Mucosa of descending colon (tissue), 3 donors: ENCODE measurements around the gene IER5. TPM values are rescaled to one million over a fixed set of nuclear protein-coding genes. Genes with fewer than 3 reads are reported as not detected.

Source experiments
- ATAC-seq: fragments of 200-7000 bp; cut with Tn5 transposase; one replicate; pipeline ENCODE4 v1.9.1; 2020; ENCODE audit warnings: mild to moderate bottlenecking, moderate library complexity
- DNase-seq, 3 donors: peaks; one replicate each; pipeline ENCODE4 v3.0.0-alpha.2; 2020
- H3K36me3 ChIP-seq: fragments of 200-600 bp; one replicate; pipeline ENCODE4 v1.8.0; 2021; ENCODE audit warnings: low read depth, mild to moderate bottlenecking
- H3K4me1 ChIP-seq: fragments of 200-600 bp; one replicate; pipeline ENCODE4 v1.8.0; 2021; ENCODE audit warnings: low read depth, mild to moderate bottlenecking
- H3K4me3 ChIP-seq: fragments of 200-600 bp; one replicate; pipeline ENCODE4 v1.8.0; 2021; ENCODE audit warnings: mild to moderate bottlenecking
- H3K9me3 ChIP-seq: fragments of 200-600 bp; one replicate; pipeline ENCODE4 v1.8.0; 2021; ENCODE audit warnings: mild to moderate bottlenecking
- intact Hi-C, 2 donors: fragments of 100-400 bp; cut with DNase I in 1 of 2; cut with micrococcal nuclease in 1 of 2; formaldehyde crosslinking; loops; one replicate each; pipeline versions ENCODE4 v1.11.0 to v1.11.1; 2022; cut with DNase I, micrococcal nuclease
- total RNA-seq, 3 donors: library from RNA; stranded (reverse); fragmentation: NEBNext Ultra II Directional in 2 of 3; extraction: Animal tissue kit (Norgen Biotek cat#: 25700) in 2 of 3; gene quantifications; one replicate each; pipeline versions ENCODE4 v1.2.1 to v1.2.4, GENCODE V29; 2021 to 2023
- TF ChIP-seq, protein P1 (sequence below): fragments of 200-600 bp; IDR thresholded peaks from one replicate; pipeline ENCODE4 v1.8.0; 2022; ENCODE audit warnings: antibody characterized with exemption, mild to moderate bottlenecking
- donor health status: DM: no; HTN: no; CAD: no; lungs with moderate emphysema.
- donor health status: DM: no; HTN: no; CAD: no.
- donor health status: DM: no; HTN: yes; CAD: no.

Gene IER5
- total RNA-seq, 3 donors from 2014 or later = 15.4 to 16.7 (median 16.4) TPM

DNA sequence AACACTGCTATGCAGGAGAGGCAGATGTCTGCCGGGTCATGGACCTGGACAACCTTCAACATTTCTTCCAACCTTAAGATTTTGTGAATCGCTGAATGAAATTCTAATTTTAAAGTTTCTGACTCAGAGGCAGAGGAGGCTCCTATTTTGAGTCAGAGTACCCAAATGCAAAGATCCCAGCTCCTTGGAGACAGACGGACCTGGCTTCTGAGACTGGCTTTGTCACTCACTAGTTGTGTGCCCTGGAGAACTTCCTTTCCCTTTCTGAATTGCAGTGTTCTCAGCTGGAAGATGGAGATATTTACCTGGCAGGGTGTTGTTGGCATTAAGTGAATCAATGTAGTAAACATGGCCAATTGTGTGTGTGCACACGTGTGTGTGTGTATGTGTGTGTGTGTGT lies 51.9 kb downstream of the IER5 start:
- Histone ChIP-seq H3K4me1 (peaks cover 14% of the 10 kb centered on the region), H3K9me3 (no peaks in the 10 kb centered on the region), H3K4me3 (no peak overlapping the region), H3K36me3 (no peaks in the 10 kb centered on the region)
- intact Hi-C loops = loop anchor here (5.0 kb wide), 2 partner anchors 58 to 103 kb away; no protein-coding TSS in a partner anchor
- TF ChIP-seq, protein P1, sequence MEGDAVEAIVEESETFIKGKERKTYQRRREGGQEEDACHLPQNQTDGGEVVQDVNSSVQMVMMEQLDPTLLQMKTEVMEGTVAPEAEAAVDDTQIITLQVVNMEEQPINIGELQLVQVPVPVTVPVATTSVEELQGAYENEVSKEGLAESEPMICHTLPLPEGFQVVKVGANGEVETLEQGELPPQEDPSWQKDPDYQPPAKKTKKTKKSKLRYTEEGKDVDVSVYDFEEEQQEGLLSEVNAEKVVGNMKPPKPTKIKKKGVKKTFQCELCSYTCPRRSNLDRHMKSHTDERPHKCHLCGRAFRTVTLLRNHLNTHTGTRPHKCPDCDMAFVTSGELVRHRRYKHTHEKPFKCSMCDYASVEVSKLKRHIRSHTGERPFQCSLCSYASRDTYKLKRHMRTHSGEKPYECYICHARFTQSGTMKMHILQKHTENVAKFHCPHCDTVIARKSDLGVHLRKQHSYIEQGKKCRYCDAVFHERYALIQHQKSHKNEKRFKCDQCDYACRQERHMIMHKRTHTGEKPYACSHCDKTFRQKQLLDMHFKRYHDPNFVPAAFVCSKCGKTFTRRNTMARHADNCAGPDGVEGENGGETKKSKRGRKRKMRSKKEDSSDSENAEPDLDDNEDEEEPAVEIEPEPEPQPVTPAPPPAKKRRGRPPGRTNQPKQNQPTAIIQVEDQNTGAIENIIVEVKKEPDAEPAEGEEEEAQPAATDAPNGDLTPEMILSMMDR = no peak
- ATAC-seq (no peak), DNase-seq (no peak)

DNA sequence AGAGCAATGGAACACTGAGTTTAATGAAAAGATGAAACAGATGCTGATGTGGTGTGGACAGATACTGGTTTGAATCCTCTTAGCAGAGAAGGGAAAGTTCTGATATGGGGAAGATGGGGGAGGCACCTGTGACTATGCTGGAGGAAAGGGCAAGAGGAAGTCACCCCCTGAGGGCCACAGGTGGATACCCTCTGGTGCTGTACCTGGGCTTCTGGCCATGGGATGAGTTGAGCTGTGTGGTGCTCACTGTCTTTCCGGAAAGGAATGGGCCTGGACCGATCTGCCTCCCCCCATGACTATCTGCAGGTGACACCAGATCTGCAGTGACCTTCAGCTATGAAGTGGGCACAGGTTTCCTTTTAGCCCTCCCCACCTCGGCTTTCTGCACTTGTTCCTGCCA lies 52.4 kb downstream of the IER5 start:
- H3K4me3 ChIP-seq = no peak overlapping the region
- DNase-seq (no peak), ATAC-seq (no peak)
- H3K36me3 ChIP-seq = no peaks in the 10 kb centered on the region
- H3K9me3 ChIP-seq = no peaks in the 10 kb centered on the region
- intact Hi-C loops = loop anchor here (5.0 kb wide), 2 partner anchors 59 to 104 kb away; no protein-coding TSS in a partner anchor
- TF ChIP-seq, protein P1 = no peak
- peaks cover 11% of the 10 kb centered on the region for H3K4me1 ChIP-seq

DNA sequence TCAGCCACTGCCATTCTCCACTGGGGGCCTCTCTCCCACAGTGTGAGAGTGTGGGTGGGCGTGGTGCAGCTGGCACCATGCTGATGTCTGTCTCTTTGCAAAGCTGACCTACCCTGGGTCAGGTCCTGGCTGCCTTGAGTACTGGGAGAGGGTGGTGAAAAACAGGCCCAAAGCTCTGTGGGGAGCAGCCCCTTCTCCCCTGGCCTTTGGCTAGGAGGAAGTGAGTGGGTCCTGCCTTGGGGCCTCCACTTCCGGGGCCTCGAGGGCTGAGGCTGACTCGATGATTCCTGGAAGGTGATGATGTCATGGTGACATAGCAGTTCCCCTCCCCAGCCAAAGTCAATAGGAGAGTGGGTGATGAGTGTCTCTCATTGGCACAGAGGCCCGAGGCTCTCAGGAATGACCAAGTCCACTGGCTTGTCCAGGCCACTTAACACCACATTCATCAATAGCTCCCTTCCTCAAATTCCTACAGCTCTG lies 53.0 kb downstream of the IER5 start:
- intact Hi-C loops = loop anchor here (5.0 kb wide), 2 partner anchors 59 to 104 kb away; no protein-coding TSS in a partner anchor
- Histone ChIP-seq H3K9me3 (no peaks in the 10 kb centered on the region), H3K4me3 (no peak overlapping the region), H3K4me1 (peaks cover 11% of the 10 kb centered on the region), H3K36me3 (no peaks in the 10 kb centered on the region)
- no peak for DNase-seq
- ATAC-seq = peak; percentile 37
- TF ChIP-seq, protein P1 = no peak

Other genes with a start within 250 kb of the IER5 start
- 10 to 100 TPM in 1 of 3 donors, 1 to 10 TPM in 2; 1.2 to 11.1 (median 2.0) TPM for gene KIAA1614, start 175.8 kb upstream of the IER5 start, total RNA-seq
- 10 to 100 TPM; 15.0 to 15.3 (median 15.3) TPM for gene STX6, start 65.8 kb upstream of the IER5 start, total RNA-seq
- 10 to 100 TPM in 1 of 3 donors, 1 to 10 TPM in 2; 3.3 to 14.6 (median 7.4) TPM for gene MR1, start 54.7 kb upstream of the IER5 start, total RNA-seq